CD4-positive, alpha-beta T cell treated with Interleukin-2 at 100 ng/mL for 4 hours (primary cell): ENCODE data around the gene ELMO3.

Experiments
- DNase-seq: peaks from one replicate; pipeline ENCODE4 v3.0.0-alpha.2; 2020; ENCODE audit warnings: low spot score

The ELMO3 gene

DNA sequence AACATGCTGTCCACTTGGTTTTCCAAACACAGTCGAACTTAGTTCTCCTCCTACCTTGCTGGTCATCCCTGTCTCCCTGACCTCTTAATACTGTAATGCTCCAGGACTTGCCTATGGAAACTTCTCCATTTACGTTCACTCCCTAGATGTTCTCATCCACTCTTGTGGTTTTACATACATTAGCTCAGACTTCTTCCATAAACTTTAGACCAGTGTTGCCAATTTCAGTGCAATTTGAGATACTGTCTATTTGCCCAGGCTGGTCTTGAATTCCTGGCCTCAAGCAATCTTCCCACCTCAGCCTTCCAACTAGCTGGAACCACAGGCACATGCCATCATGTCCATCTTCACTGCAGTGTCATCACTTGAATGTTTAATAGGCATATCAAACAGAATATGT is 16.6 kb upstream of the ELMO3 start:
- DNase-seq, result no peak

GRCh38 chr16:67183284-67183626 is 15.7 kb upstream of the ELMO3 start:
- DNase-seq, result no peak

- DNase-seq, result peak; percentile 96
These were observed 15.1 kb upstream of the ELMO3 start, which contains the start of gene MATCAP1 for GRCh38 chr16:67183627-67184452. MATCAP1 (minus strand) TSS chr16:67183963; CDS start chr16:67180610, 3,353 bp downstream.

DNA sequence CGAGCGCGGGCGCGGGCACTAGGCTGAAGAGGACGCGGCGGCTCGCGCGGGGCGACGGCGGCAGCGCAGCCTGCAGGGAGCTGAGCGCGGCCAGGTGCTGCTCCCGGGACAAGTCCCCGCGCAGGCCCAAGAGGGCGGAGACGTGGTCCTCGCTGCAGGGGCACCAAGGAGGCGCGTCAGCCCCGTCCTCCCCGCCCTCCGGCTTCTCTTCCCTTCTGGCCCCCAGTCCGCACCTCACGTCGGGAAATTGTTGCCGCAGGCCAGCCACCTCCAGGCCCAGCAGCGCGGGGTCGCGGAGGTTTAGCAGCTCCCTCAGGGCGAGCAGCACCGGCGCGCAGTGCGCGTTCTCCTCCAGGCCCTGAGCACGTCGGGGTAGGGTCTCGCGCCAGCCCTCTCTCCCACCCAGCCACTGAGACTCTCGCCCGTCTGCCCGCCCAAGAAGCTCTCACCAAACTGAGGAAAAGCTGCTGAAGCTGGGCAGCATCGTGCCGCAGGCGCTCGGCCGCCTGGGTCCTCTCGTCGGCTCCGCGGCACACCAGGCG is 14.4 kb upstream of the ELMO3 start:
- DNase-seq, result no peak

DNA sequence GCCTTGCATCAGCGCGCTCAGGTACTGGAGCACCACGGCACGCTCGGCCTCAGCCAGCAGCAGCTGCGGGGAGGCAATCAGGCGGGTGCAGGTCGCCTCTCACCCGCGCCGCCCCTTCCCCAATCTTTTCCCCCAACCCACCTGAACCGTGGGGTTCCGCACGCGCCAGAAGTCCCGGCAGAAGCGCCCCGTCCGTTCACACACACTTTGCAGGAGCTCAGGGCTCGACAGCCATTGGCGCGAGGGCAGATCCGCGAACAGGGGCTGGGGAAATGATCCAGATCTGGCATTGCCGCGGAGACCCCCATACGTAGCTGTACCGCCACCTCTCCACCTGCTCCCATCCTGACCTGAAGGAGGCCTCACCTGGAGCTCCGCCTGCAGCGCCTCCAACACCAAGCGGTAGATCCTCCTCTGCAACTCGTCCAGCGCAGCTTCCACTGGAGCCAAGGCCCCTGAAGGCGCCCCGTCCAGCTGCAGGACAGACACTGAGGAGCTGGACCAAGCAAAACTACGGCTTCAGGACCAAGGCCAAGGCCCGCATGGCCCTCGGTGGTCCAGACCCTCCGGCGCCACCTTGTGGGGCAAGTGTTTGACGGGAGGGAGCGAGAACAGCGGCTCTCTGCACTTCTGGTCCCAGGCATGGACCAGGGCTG is 13.8 kb upstream of the ELMO3 start:
- peak; percentile 83 for DNase-seq

GRCh38 chr16:67185651-67186134 is 13.2 kb upstream of the ELMO3 start:
- no peak for DNase-seq

- no peak for DNase-seq
These were observed 12.4 kb upstream of the ELMO3 start for GRCh38 chr16:67186550-67186950.

DNA sequence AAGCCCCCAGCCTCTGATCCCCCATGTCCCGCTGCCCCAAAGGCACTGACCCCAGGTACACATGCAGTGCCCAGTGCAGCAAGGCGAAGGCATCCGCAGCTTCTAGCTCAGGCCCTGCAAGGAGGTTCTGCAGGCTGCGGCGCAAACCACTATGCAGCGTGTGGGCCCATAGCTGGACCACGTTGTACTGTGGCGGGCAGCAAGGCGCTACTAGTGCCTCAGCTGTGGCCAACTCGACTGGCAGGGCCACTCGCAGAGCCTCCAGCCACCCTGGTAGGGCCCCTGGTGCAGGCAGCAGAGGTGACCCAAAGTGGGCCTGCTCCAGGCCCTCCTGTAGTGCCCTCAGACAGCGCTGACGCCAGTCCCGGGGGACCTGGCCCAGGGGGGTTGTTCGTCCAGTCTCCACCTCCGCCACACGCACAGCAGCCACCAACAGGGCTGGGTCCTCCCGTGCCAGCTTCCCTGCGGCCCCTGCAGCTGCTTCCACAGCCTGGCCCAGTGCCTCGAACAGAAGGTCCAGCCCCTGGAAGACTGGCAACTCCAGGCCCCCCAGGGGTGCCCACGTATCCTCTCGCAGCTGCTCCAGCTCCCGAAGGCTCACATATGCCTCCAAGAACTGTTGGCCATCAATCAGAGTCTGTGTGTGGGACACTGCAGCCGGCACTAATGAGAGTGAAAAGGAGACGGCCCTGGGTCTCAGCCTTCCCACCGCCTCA is 11.6 kb upstream of the ELMO3 start:
- no peak for DNase-seq

DNA sequence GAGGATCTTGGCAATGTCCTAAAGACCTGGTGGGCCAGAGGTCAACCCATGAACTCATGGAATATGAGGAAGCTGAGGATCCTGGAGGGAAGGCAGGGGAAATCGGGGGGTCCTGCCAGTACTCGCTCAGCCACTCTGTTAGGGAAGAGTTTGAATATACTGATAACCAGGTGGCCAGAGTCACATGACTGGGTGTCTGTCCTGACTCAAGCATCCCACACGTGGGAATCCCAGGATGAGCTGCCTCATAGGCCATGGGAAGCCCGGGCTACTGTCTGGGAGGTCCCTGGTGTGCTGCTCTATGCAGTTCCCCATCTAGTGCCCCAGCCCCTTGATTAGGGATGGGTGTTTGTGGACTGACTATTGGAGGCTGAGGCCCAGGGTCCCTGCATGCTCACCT is 10.6 kb upstream of the ELMO3 start:
- no peak for DNase-seq

- no peak for DNase-seq
These were observed 10.1 kb upstream of the ELMO3 start for GRCh38 chr16:67188798-67189197.

DNA sequence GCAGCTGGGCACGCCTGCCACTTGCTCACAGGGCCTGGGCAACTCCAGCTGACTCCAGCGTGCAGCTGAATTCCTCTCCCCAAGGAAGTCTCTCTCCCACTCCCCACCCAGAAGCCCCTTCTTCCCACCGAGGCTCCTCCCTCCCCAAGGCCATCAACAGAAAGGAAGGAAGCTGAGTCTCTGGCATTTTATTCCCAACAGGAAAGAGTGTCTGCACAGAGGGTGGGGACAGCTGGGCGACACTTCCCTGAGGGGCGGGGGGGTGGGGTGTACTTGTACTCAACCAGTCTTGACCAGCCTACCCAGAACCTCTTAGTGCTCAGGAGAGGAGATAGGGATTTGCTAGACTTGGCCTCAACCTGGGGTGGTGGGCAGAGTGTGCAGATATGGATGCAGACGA is 8.9 kb upstream of the ELMO3 start, which contains the start of gene EXOC3L1:
Gene EXOC3L1 (minus strand): TSS at position 96 of the 400 bp plus-strand sequence. CDS start 460 bp downstream, outside the sequence.
- DNase-seq, result no peak

- DNase-seq, result no peak
These were observed 8.2 kb upstream of the ELMO3 start for GRCh38 chr16:67190448-67191399.

GRCh38 chr16:67191411-67191994 is 7.4 kb upstream of the ELMO3 start:
- DNase-seq, result no peak

DNA sequence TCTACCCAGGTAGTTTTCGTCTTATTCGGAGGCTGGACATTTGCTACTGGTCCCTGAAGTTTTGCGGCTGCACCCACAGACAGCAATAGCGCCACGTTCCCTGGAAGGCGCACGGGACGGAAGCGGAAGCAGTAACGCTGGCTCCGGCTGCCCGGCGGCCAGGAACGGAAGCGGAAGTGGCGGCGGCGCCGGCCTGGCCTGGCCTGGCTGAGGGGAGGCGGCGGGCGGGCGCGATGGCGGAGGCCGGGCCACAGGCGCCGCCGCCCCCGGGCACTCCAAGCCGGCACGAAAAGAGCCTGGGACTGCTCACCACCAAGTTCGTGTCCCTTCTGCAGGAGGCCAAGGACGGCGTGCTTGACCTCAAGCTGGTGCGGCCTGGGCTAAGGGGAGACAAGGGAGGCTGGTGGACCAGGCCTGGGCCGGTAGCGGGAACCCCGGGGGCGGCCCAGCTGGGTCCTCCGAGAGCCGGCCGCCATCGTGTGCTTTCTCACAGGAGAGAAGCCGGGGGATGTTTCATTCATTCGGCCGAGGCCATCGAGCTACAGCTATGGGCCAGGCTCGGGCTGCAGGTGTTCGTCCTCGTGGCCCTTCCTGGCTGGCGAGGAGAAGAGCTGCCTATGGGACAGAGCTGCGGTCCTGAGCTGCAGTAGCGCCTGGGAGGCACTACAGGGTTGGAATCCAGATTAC is 6.8 kb upstream of the ELMO3 start, which contains the start of gene E2F4:
Gene E2F4 (plus strand): TSS at position 161 of the 687 bp plus-strand sequence. CDS start 73 bp downstream, at position 234.
- DNase-seq, result peak; percentile 87

DNA sequence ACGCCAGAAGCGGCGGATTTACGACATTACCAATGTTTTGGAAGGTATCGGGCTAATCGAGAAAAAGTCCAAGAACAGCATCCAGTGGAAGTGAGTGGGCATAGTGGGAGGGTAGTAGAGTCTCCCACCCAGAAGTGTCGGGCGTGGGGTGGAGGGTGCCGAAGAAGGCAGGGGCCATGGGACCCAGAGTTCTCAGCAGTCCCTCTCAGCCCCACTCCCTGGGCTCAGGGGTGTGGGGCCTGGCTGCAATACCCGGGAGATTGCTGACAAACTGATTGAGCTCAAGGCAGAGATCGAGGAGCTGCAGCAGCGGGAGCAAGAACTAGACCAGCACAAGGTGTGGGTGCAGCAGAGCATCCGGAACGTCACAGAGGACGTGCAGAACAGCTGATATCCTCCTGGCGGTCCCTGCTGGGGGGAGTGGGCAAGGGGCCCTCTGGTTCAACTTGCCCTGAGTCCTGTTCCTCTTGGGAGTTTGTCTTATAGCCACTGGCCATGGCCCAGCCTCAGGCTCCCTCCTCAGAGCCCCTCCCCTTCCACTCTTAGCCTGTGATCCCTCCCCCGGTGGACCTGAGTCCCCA is 6.1 kb upstream of the ELMO3 start:
- no peak for DNase-seq

GRCh38 chr16:67193536-67193935 is 5.4 kb upstream of the ELMO3 start:
- no peak for DNase-seq

DNA sequence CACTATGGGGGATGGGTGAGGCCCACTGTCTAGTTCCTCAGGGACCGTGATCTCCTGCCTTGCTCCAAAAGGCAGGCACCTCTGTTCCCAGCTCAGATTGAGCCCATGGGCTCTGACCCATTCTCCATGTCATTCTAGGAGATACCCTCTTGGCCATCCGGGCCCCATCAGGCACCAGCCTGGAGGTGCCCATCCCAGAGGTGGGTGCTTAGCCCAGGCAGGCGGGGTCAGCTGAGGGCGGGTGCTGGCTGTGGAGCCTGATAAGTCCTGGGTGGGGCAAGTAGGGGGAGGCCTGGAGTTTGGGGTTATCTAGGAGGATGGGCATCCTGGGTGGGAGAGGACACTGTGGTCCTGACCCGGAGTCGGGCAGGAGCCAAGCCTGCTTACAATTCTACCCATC is 4.7 kb upstream of the ELMO3 start:
- no peak for DNase-seq

DNA sequence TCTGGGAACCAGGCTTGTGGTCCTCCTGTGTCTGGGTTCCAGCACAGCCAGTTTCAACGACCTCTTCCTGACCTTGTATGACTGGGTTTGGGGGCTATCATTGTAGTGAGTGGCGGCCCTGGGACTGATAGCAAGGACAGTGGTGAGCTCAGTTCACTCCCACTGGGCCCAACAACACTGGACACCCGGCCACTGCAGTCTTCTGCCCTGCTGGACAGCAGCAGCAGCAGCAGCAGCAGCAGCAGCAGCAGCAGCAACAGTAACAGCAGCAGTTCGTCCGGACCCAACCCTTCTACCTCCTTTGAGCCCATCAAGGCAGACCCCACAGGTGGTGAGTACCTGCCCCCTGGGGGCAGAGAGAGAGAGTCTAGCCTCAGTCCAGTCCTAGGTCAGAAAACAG is 3.3 kb upstream of the ELMO3 start:
- DNase-seq, result no peak

GRCh38 chr16:67196881-67197280 is 2.0 kb upstream of the ELMO3 start:
- DNase-seq, result no peak

GRCh38 chr16:67197704-67198103 is 1.2 kb upstream of the ELMO3 start:
- no peak for DNase-seq
